HEK293 (cell line): ENCODE data around the gene C6orf15.

Experiments used
- CTCF ChIA-PET: fragments of 350-600 bp; formaldehyde crosslinking; extraction: SDS; loops from one replicate; lab custom pipeline; 2021; ENCODE audit warnings: antibody characterized with exemption; lab: Yijun Ruan, JAX
- POLR2A ChIA-PET: fragments of 300-600 bp; formaldehyde crosslinking; extraction: SDS; loops from one replicate; lab custom pipeline; 2020; ENCODE audit warnings: antibody characterized with exemption, inconsistent platforms; lab: Yijun Ruan, JAX
- H3K27ac ChIP-seq: fragments of 200-500 bp; sonication (Bioruptor generic); 2 replicates; pipeline ENCODE4 v1.5.1; 2014; ENCODE audit warnings: low read depth, low read length, control low read depth, inconsistent platforms; ENCODE audit errors: extremely low read depth
- H3K36me3 ChIP-seq, 2 experiments: fragments of 200-500 bp in 1 of 2; sonication (Bioruptor generic) in 1 of 2; 1 replicate in 1 of 2; 2 replicates in 1 of 2; pipeline ENCODE4 v1.5.1; 2014 to 2017; ENCODE audit warnings: inconsistent platforms in 2 of 2, low read length in 2 of 2; ENCODE audit not compliant: control insufficient read depth in 2 of 2, insufficient read depth in 1 of 2
- H3K4me1 ChIP-seq: fragments of 200-500 bp; sonication (Bioruptor generic); 2 replicates; pipeline ENCODE4 v1.5.1; 2014; ENCODE audit warnings: mild to moderate bottlenecking, low read length, inconsistent platforms; ENCODE audit not compliant: control insufficient read depth, insufficient read depth
- H3K4me3 ChIP-seq: 2 replicates; pipeline ENCODE4 v1.5.1; 2011; ENCODE audit warnings: low read depth, mild to moderate bottlenecking, control low read depth, low read length, moderate library complexity
- H3K9me3 ChIP-seq: fragments of 200-500 bp; sonication (Bioruptor generic); 2 replicates; pipeline ENCODE4 v1.5.1; 2014; ENCODE audit warnings: low read depth, low read length, inconsistent platforms; ENCODE audit not compliant: control insufficient read depth, insufficient read depth
- GFI1B ChIP-seq: fragments of 450-650 bp; formaldehyde crosslinking; IDR thresholded peaks from 2 replicates; pipeline ENCODE4 v1.5.1; 2016; ENCODE audit warnings: missing biosample characterization, missing genetic modification characterization
- GLI2 ChIP-seq: fragments of 450-650 bp; formaldehyde crosslinking; IDR thresholded peaks from 2 replicates; pipeline ENCODE4; 2017; ENCODE audit warnings: missing biosample characterization, missing genetic modification characterization, low read depth, borderline replicate concordance
- KLF1 ChIP-seq: fragments of 450-650 bp; formaldehyde crosslinking; IDR thresholded peaks from 2 replicates; pipeline ENCODE4 v1.5.1; 2016; ENCODE audit warnings: missing biosample characterization, missing genetic modification characterization
- MEIS1 ChIP-seq: sonication (generic); formaldehyde crosslinking; IDR thresholded peaks from 2 replicates; pipeline ENCODE4 v1.8.1; 2022; ENCODE audit warnings: missing genetic modification reagents, mild to moderate bottlenecking, borderline replicate concordance
- MYNN ChIP-seq: fragments of 450-650 bp; formaldehyde crosslinking; IDR thresholded peaks from 2 replicates; pipeline ENCODE4 v1.5.1; 2016; ENCODE audit warnings: missing biosample characterization, missing genetic modification characterization, borderline replicate concordance
- OVOL3 ChIP-seq: fragments of 450-650 bp; formaldehyde crosslinking; IDR thresholded peaks from 2 replicates; pipeline ENCODE4 v1.5.1; 2016; ENCODE audit warnings: missing biosample characterization, missing genetic modification characterization
- PRDM1 ChIP-seq: fragments of 450-650 bp; formaldehyde crosslinking; IDR thresholded peaks from 2 replicates; pipeline ENCODE4; 2016; ENCODE audit warnings: missing biosample characterization, missing genetic modification characterization
- SCRT2 ChIP-seq: fragments of 450-650 bp; formaldehyde crosslinking; IDR thresholded peaks from 2 replicates; pipeline ENCODE4 v1.5.1; 2016; ENCODE audit warnings: missing biosample characterization, missing genetic modification characterization
- SP3 ChIP-seq: fragments of 450-650 bp; formaldehyde crosslinking; IDR thresholded peaks from 2 replicates; pipeline ENCODE4 v1.5.1; 2016; ENCODE audit warnings: missing biosample characterization, missing genetic modification characterization
- ZBTB20 ChIP-seq: fragments of 450-650 bp; formaldehyde crosslinking; IDR thresholded peaks from 2 replicates; pipeline ENCODE4 v1.5.1; 2016; ENCODE audit warnings: missing biosample characterization, missing genetic modification characterization
- ZBTB48 ChIP-seq: fragments of 450-650 bp; formaldehyde crosslinking; IDR thresholded peaks from 2 replicates; pipeline ENCODE4 v1.5.1; 2016; ENCODE audit warnings: missing biosample characterization, missing genetic modification characterization
- ZNF138 ChIP-seq: fragments of 450-650 bp; formaldehyde crosslinking; IDR thresholded peaks from 2 replicates; pipeline ENCODE4 v1.5.1; 2016; ENCODE audit warnings: missing biosample characterization, missing genetic modification characterization, borderline replicate concordance
- ZNF155 ChIP-seq: fragments of 450-650 bp; formaldehyde crosslinking; IDR thresholded peaks from 2 replicates; pipeline ENCODE4 v1.5.1; 2016; ENCODE audit warnings: missing biosample characterization, missing genetic modification characterization
- ZNF157 ChIP-seq: fragments of 450-650 bp; formaldehyde crosslinking; IDR thresholded peaks from 2 replicates; pipeline ENCODE4 v1.5.1; 2016; ENCODE audit warnings: missing biosample characterization, missing genetic modification characterization
- ZNF175 ChIP-seq: fragments of 450-650 bp; formaldehyde crosslinking; IDR thresholded peaks from 2 replicates; pipeline ENCODE4 v1.5.1; 2016; ENCODE audit warnings: missing biosample characterization, missing genetic modification characterization
- ZNF202 ChIP-seq: fragments of 450-650 bp; formaldehyde crosslinking; IDR thresholded peaks from 2 replicates; pipeline ENCODE4 v1.5.1; 2016; ENCODE audit warnings: missing biosample characterization, missing genetic modification characterization, borderline replicate concordance
- ZNF239 ChIP-seq: fragments of 450-650 bp; formaldehyde crosslinking; IDR thresholded peaks from 2 replicates; pipeline ENCODE4 v1.5.1; 2016; ENCODE audit warnings: missing biosample characterization, missing genetic modification characterization
- ZNF350 ChIP-seq: fragments of 450-650 bp; formaldehyde crosslinking; IDR thresholded peaks from 2 replicates; pipeline ENCODE4 v1.5.0; 2017; ENCODE audit warnings: missing biosample characterization, mild to moderate bottlenecking, missing genetic modification characterization
- ZNF394 ChIP-seq: fragments of 450-650 bp; formaldehyde crosslinking; IDR thresholded peaks from 2 replicates; pipeline ENCODE4 v1.5.1; 2016; ENCODE audit warnings: missing biosample characterization, missing genetic modification characterization, mild to moderate bottlenecking, moderate library complexity, borderline replicate concordance
- ZNF510 ChIP-seq: fragments of 450-650 bp; formaldehyde crosslinking; IDR thresholded peaks from 2 replicates; pipeline ENCODE4 v1.5.1; 2018; ENCODE audit warnings: mild to moderate bottlenecking, missing genetic modification characterization, missing biosample characterization; ENCODE audit not compliant: insufficient replicate concordance
- ZNF549 ChIP-seq: fragments of 450-650 bp; IDR thresholded peaks from 2 replicates; pipeline ENCODE4 v1.5.1; 2018; ENCODE audit warnings: missing biosample characterization, missing genetic modification characterization, mild to moderate bottlenecking, inconsistent platforms, moderate library complexity
- ZNF660 ChIP-seq: fragments of 450-650 bp; IDR thresholded peaks from 2 replicates; pipeline ENCODE4 v1.5.1; 2018; ENCODE audit warnings: missing biosample characterization, mild to moderate bottlenecking, missing genetic modification characterization
- ZNF707 ChIP-seq: fragments of 450-650 bp; formaldehyde crosslinking; IDR thresholded peaks from 2 replicates; pipeline ENCODE4 v1.5.1; 2016; ENCODE audit warnings: missing biosample characterization, missing genetic modification characterization
- ZNF785 ChIP-seq: fragments of 450-650 bp; formaldehyde crosslinking; IDR thresholded peaks from 2 replicates; pipeline ENCODE4 v1.5.1; 2016; ENCODE audit warnings: missing biosample characterization, missing genetic modification characterization
- TF ChIP-seq, protein P1 (sequence below): fragments of 450-650 bp; formaldehyde crosslinking; IDR thresholded peaks from 2 replicates; pipeline ENCODE4 v1.5.1; 2016; ENCODE audit warnings: missing biosample characterization, missing genetic modification characterization
- TF ChIP-seq, protein P2 (sequence below): fragments of 450-650 bp; IDR thresholded peaks from 2 replicates; pipeline ENCODE4 v1.5.1; 2018; ENCODE audit warnings: missing biosample characterization, mild to moderate bottlenecking, missing genetic modification characterization
- TF ChIP-seq, protein P3 (sequence below): fragments of 450-650 bp; formaldehyde crosslinking; IDR thresholded peaks from 2 replicates; pipeline ENCODE4 v1.5.1; 2016; ENCODE audit warnings: missing biosample characterization, missing genetic modification characterization
- TF ChIP-seq, protein P4 (sequence below): fragments of 450-650 bp; formaldehyde crosslinking; IDR thresholded peaks from 2 replicates; pipeline ENCODE4 v1.5.1; 2017; ENCODE audit warnings: missing biosample characterization, missing genetic modification characterization

The C6orf15 gene

DNA sequence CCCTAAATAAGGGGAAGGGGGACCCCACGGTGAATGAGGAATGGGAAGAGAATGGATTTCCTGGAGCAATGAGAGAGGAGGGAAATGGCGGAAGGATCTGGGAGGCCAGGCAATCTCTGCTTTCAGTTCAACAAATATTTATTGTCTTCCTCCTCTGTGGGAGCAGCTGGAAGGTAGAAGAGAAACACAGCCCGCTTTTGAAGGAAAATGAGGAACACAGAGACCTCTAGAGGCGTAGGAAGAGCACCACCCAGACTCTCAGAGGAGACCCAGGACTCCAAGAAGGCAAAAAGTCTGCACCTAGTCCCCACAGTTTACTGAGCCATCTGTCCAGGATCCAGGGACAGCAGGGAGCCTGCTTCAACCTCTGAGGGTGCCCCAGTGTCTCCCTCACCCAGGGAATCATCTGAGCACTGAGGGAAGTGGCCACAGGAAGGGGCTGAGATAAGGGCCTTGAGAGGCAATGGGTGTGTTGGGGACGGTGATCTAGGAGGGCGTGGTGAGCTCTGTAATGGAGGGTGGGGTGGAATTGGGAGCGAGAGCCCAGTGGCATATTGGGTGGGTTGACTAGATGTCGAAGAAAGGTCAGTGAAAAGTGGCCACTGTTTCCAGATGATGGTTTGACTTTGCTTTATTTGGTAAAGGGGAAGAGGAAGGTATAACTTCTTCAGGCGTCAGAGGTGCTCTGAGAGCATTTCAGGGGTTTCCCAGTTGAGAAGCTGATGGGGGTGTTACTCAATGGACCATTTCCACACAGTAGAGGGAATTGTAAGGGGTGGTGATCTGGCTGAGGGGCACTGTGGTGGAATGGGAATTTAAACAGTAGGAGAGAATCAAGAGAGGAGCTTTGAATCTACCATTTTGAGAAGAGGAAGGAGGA, 2.8 kb upstream of the C6orf15 start:
- Histone ChIP-seq H3K4me3 (no peak overlapping the region), H3K27ac (no peak overlapping the region)
- POLR2A ChIA-PET, result interaction anchor here (0.6 to 2.2 kb wide), 3 partner anchors 32 to 499 kb away, joined by 3 to 7 read pairs (median 5); no protein-coding TSS in a partner anchor
- TF ChIP-seq, protein P1, sequence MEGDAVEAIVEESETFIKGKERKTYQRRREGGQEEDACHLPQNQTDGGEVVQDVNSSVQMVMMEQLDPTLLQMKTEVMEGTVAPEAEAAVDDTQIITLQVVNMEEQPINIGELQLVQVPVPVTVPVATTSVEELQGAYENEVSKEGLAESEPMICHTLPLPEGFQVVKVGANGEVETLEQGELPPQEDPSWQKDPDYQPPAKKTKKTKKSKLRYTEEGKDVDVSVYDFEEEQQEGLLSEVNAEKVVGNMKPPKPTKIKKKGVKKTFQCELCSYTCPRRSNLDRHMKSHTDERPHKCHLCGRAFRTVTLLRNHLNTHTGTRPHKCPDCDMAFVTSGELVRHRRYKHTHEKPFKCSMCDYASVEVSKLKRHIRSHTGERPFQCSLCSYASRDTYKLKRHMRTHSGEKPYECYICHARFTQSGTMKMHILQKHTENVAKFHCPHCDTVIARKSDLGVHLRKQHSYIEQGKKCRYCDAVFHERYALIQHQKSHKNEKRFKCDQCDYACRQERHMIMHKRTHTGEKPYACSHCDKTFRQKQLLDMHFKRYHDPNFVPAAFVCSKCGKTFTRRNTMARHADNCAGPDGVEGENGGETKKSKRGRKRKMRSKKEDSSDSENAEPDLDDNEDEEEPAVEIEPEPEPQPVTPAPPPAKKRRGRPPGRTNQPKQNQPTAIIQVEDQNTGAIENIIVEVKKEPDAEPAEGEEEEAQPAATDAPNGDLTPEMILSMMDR, result peak; percentile 42; the same call in 1 of the 2 replicates
- TF ChIP-seq ZNF660 (tag by site-specific recombination), result no peak
- no peak for TF ChIP-seq OVOL3 (tag by site-specific recombination)
- no peak for TF ChIP-seq GFI1B (tag by site-specific recombination)
- 0 out of 2 replicates have a peak, but pooled peaks have one; percentile 23 for TF ChIP-seq ZNF394
- TF ChIP-seq KLF1 (tag by site-specific recombination), result peak; percentile 91
- TF ChIP-seq, protein P2, sequence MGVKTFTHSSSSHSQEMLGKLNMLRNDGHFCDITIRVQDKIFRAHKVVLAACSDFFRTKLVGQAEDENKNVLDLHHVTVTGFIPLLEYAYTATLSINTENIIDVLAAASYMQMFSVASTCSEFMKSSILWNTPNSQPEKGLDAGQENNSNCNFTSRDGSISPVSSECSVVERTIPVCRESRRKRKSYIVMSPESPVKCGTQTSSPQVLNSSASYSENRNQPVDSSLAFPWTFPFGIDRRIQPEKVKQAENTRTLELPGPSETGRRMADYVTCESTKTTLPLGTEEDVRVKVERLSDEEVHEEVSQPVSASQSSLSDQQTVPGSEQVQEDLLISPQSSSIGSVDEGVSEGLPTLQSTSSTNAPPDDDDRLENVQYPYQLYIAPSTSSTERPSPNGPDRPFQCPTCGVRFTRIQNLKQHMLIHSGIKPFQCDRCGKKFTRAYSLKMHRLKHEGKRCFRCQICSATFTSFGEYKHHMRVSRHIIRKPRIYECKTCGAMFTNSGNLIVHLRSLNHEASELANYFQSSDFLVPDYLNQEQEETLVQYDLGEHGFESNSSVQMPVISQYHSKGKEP (tag by site-specific recombination), result no peak
- TF ChIP-seq, all 188 proteins: peak for 3
- Histone ChIP-seq H3K9me3 (no peaks in the 10 kb centered on the region), H3K4me1 (peaks cover 7% of the 10 kb centered on the region), H3K36me3 (no peaks in the 10 kb centered on the region)
- CTCF ChIA-PET, result interaction anchor here (0.5 to 8.3 kb wide), 16 partner anchors 12 to 315 kb away, joined by 3 to 60 read pairs (median 4); no protein-coding TSS in a partner anchor

DNA sequence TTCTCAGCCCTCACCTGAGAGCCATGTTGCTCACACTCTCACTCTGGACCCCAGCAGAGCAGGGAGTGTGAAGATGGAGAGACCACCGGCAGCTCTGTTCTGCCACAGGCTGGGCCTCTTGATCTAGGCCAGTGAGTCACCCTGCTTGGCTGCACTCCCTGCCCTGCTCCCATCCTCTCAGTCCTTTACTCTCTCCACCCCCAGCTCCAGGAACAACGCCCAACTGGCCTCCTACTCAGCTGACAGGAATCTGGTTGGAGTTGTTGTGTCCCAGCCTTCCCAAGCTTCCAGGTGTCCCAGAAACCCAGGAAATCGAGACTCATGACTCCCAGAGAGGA, 2.1 kb upstream of the C6orf15 start, which contains the start of gene PSORS1C1:
Gene PSORS1C1 (plus strand): TSS at position 260 of the 338 bp plus-strand sequence. CDS start 14,833 bp downstream, outside the sequence.
- H3K36me3 ChIP-seq, result no peaks in the 10 kb centered on the region
- peaks cover 7% of the 10 kb centered on the region for H3K4me1 ChIP-seq
- no peak within 1 kb of the TSS for H3K4me3 ChIP-seq
- no peak within 1 kb of the TSS for H3K27ac ChIP-seq
- ChIA-PET POLR2A (interaction anchor here (0.6 to 2.2 kb wide), 2 partner anchors 31 to 499 kb away, joined by 5 to 7 read pairs; no protein-coding TSS in a partner anchor), CTCF (interaction anchor here (0.6 to 8.3 kb wide), 9 partner anchors 12 to 314 kb away, joined by 3 to 60 read pairs (median 7); no protein-coding TSS in a partner anchor)
- no peaks in the 10 kb centered on the region for H3K9me3 ChIP-seq
- TF ChIP-seq ZNF157 (tag by site-specific recombination) (no peak), SP3 (tag by site-specific recombination) (0 out of 2 replicates have a peak, but pooled peaks have one; percentile 23), ZBTB20 (tag by site-specific recombination) (no peak), ZNF155 (tag by site-specific recombination) (no peak), ZNF350 (no peak), MEIS1 (no peak), MYNN (tag by site-specific recombination) (no peak), SCRT2 (tag by site-specific recombination) (no peak), ZNF549 (tag by site-specific recombination) (no peak), ZNF202 (tag by site-specific recombination) (no peak), ZNF510 (tag by site-specific recombination) (no peak), ZNF175 (tag by site-specific recombination) (no peak), GLI2 (tag by site-specific recombination) (no peak), PRDM1 (tag by site-specific recombination) (0 out of 2 replicates have a peak, but pooled peaks have one; percentile 30), ZBTB48 (tag by site-specific recombination) (peak; percentile 53; the same call in 1 of the 2 replicates), ZNF138 (no peak), KLF1 (tag by site-specific recombination) (0 out of 2 replicates have a peak, but pooled peaks have one; percentile 30), ZNF707 (no peak), ZNF785 (no peak), ZNF239 (tag by site-specific recombination) (no peak)
- TF ChIP-seq, protein P3, sequence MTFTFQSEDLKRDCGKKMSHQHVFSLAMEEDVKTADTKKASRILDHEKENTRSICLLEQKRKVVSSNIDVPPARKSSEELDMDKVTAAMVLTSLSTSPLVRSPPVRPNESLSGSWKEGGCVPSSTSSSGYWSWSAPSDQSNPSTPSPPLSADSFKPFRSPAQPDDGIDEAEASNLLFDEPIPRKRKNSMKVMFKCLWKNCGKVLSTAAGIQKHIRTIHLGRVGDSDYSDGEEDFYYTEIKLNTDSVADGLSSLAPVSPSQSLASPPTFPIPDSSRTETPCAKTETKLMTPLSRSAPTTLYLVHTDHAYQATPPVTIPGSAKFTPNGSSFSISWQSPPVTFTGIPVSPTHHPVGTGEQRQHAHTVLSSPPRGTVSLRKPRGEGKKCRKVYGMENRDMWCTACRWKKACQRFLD (tag by site-specific recombination), result no peak
- TF ChIP-seq, protein P4, sequence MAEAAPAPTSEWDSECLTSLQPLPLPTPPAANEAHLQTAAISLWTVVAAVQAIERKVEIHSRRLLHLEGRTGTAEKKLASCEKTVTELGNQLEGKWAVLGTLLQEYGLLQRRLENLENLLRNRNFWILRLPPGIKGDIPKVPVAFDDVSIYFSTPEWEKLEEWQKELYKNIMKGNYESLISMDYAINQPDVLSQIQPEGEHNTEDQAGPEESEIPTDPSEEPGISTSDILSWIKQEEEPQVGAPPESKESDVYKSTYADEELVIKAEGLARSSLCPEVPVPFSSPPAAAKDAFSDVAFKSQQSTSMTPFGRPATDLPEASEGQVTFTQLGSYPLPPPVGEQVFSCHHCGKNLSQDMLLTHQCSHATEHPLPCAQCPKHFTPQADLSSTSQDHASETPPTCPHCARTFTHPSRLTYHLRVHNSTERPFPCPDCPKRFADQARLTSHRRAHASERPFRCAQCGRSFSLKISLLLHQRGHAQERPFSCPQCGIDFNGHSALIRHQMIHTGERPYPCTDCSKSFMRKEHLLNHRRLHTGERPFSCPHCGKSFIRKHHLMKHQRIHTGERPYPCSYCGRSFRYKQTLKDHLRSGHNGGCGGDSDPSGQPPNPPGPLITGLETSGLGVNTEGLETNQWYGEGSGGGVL (tag by site-specific recombination), result peak; percentile 62
